ENCODE measurements around the gene LRRC4C. TPM values are rescaled to one million over a fixed set of nuclear protein-coding genes. Genes with fewer than 3 reads are reported as not detected.

The LRRC4C gene
- polyA plus RNA-seq, 1 of the 3 experiments (the other 2 are of a cell fraction): 0.16 TPM

GRCh38 chr11:40291741-40292140, 1167.7 kb downstream of the LRRC4C start:
- Histone ChIP-seq H3K9me3 (no peaks in the 10 kb centered on the region), H3K27ac (ENCODE audit: low read depth in 2 of 2, low read length in 1 of 2) (no peak overlapping the region), H3K4me2 (no peak overlapping the region), H3F3A (replicated peaks; ENCODE audit: insufficient read depth) (no peaks in the 10 kb centered on the region), H3K79me2 (ENCODE audit: insufficient read depth) (no peaks in the 10 kb centered on the region), H3K9me2 (no peaks in the 10 kb centered on the region), H2AFZ (ENCODE audit: low read depth) (no peak overlapping the region), H3K9ac (no peak overlapping the region), H3K36me3 (replicated peaks in 1 of 2; ENCODE audit: control insufficient read depth in 1 of 2, insufficient read depth in 2 of 2, low read length in 1 of 2) (no peaks in the 10 kb centered on the region), H4K20me1 (ENCODE audit: insufficient read depth) (no peaks in the 10 kb centered on the region), H3K27me3 (ENCODE audit: insufficient read depth) (no peaks in the 10 kb centered on the region), H3K4me3 (ENCODE audit: low read depth in 2 of 2, low read length in 1 of 2) (no peak overlapping the region), H3K4me1 (ENCODE audit: control insufficient read depth in 1 of 2, insufficient read depth in 2 of 2, low read depth in 1 of 2, low read length in 1 of 2) (peaks cover 7 to 27% of the 10 kb centered on the region in 2 experiments; a peak in 3 of 4 replicates)
- TF ChIP-seq GABPA (IDR thresholded peaks at IDR 0.05; ENCODE audit: low read depth) (no peak), YY1 (IDR thresholded peaks at IDR 0.05; ENCODE audit: low read depth) (no peak), CHD2 (IDR thresholded peaks at IDR 0.05; ENCODE audit: low read length, partially characterized antibody) (no peak), FOSL2 (IDR thresholded peaks at IDR 0.05; ENCODE audit: borderline replicate concordance, low read depth) (no peak), ELF1 (IDR thresholded peaks at IDR 0.05) (no peak), USF2 (IDR thresholded peaks at IDR 0.05; ENCODE audit: borderline replicate concordance, low read depth, low read length) (no peak), FOXJ3 (CRISPR knock-in tag; IDR thresholded peaks at IDR 0.05) (no peak), GATA2 (CRISPR knock-in tag; IDR thresholded peaks at IDR 0.05) (no peak), JUND (IDR thresholded peaks at IDR 0.05) (no peak), EP300 (IDR thresholded peaks at IDR 0.05; ENCODE audit: borderline replicate concordance in 1 of 2, low read depth in 1 of 2, low read length in 1 of 2) (no peak), POLR2AphosphoS5 (IDR thresholded peaks at IDR 0.05; ENCODE audit: low read depth, low read length) (no peak), MAX (IDR thresholded peaks at IDR 0.05; ENCODE audit: low read depth) (no peak), RXRA (IDR thresholded peaks at IDR 0.05; ENCODE audit: borderline replicate concordance, low read depth) (no peak), TCF12 (IDR thresholded peaks at IDR 0.05) (no peak)
- TF ChIP-seq, protein P1, sequence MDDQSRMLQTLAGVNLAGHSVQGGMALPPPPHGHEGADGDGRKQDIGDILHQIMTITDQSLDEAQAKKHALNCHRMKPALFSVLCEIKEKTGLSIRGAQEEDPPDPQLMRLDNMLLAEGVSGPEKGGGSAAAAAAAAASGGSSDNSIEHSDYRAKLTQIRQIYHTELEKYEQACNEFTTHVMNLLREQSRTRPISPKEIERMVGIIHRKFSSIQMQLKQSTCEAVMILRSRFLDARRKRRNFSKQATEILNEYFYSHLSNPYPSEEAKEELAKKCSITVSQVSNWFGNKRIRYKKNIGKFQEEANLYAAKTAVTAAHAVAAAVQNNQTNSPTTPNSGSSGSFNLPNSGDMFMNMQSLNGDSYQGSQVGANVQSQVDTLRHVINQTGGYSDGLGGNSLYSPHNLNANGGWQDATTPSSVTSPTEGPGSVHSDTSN (IDR thresholded peaks at IDR 0.05): no peak
- TF ChIP-seq, protein P2, sequence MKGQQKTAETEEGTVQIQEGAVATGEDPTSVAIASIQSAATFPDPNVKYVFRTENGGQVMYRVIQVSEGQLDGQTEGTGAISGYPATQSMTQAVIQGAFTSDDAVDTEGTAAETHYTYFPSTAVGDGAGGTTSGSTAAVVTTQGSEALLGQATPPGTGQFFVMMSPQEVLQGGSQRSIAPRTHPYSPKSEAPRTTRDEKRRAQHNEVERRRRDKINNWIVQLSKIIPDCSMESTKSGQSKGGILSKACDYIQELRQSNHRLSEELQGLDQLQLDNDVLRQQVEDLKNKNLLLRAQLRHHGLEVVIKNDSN (IDR thresholded peaks at IDR 0.05; ENCODE audit: borderline replicate concordance, low read depth): no peak
- TF ChIP-seq, protein P3, sequence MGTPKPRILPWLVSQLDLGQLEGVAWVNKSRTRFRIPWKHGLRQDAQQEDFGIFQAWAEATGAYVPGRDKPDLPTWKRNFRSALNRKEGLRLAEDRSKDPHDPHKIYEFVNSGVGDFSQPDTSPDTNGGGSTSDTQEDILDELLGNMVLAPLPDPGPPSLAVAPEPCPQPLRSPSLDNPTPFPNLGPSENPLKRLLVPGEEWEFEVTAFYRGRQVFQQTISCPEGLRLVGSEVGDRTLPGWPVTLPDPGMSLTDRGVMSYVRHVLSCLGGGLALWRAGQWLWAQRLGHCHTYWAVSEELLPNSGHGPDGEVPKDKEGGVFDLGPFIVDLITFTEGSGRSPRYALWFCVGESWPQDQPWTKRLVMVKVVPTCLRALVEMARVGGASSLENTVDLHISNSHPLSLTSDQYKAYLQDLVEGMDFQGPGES (IDR thresholded peaks at IDR 0.05; ENCODE audit: low read depth, low read length): no peak
- CTCF ChIA-PET: interaction anchor here (0.7 to 6.2 kb wide), 2 partner anchors 40 to 158 kb away, joined by 3 to 107 read pairs; no protein-coding TSS in a partner anchor
- POLR2A ChIA-PET: no interaction called here
- no peak for DNase-seq
- 81% methylated on average over 7 of the region's 7 CpGs for WGBS (ENCODE audit: low lambda C conversion rate)

All from SK-N-SH (cell line).